Lung (tissue), 12 donors: ENCODE results near the gene EYS. TPM values are rescaled to one million over a fixed set of nuclear protein-coding genes. Genes with fewer than 3 reads are reported as not detected.

Experiments used
- ATAC-seq: fragments of 200-7000 bp; cut with Tn5 transposase; one replicate; pipeline ENCODE4 v1.9.1; 2020; ENCODE audit warnings: moderate number of reproducible peaks; ENCODE audit not compliant: insufficient read depth, low FRiP score
- DNase-seq, 3 donors: peaks; one replicate each; pipeline ENCODE4 v3.0.0-alpha.2; 2013 to 2017
- H3K27ac ChIP-seq, 2 donors: one replicate each; pipeline ENCODE4 v1.5.1; 2013; ENCODE audit warnings: mild to moderate bottlenecking in 2 of 2, moderate library complexity in 2 of 2, control low read depth in 1 of 2, inconsistent platforms in 1 of 2, low read depth in 1 of 2, low read length in 1 of 2
- H3K27me3 ChIP-seq, 3 donors: one replicate each; pipeline ENCODE4 v1.5.1; 2013; ENCODE audit warnings: low read length in 2 of 3; ENCODE audit not compliant: control insufficient read depth in 3 of 3, insufficient read depth in 3 of 3
- H3K36me3 ChIP-seq, 4 donors: one replicate each; pipeline ENCODE4 v1.5.1; 2013; ENCODE audit warnings: low read length in 4 of 4, mild to moderate bottlenecking in 1 of 4, moderate library complexity in 1 of 4; ENCODE audit not compliant: control insufficient read depth in 4 of 4, insufficient read depth in 4 of 4
- H3K4me1 ChIP-seq, 5 donors: one replicate each; pipeline ENCODE4 v1.5.1; 2013; ENCODE audit warnings: low read length in 5 of 5, mild to moderate bottlenecking in 2 of 5, moderate library complexity in 1 of 5; ENCODE audit not compliant: control insufficient read depth in 5 of 5, insufficient read depth in 5 of 5
- H3K4me3 ChIP-seq: one replicate; pipeline ENCODE4 v1.5.1; 2013; ENCODE audit warnings: mild to moderate bottlenecking, control low read depth, moderate library complexity
- H3K9ac ChIP-seq, 2 donors: one replicate each; pipeline ENCODE4 v1.5.1; 2013; ENCODE audit warnings: low read length in 2 of 2, control low read depth in 1 of 2; ENCODE audit not compliant: insufficient read depth in 1 of 2
- H3K9me3 ChIP-seq, 4 donors: one replicate each; pipeline ENCODE4 v1.5.1; 2013; ENCODE audit warnings: low read length in 3 of 4, mild to moderate bottlenecking in 1 of 4, moderate library complexity in 1 of 4; ENCODE audit not compliant: control insufficient read depth in 4 of 4, insufficient read depth in 3 of 4
- CTCF ChIP-seq: IDR thresholded peaks from 2 replicates; pipeline ENCODE4 v1.5.1; 2012; ENCODE audit warnings: mild to moderate bottlenecking; ENCODE audit errors: control extremely low read depth, extremely low read depth
- WGBS, 2 donors: extraction: QIAGEN DNeasy Blood & Tissue Kit; methylation state at CpG; one replicate each; pipeline ENCODE4 v1.1.7; 2013; 5-methylcytosine and 5-hydroxymethylcytosine counted together
- polyA plus RNA-seq, 2 donors: library from polyadenylated mRNA; stranded (reverse); fragments of 200-250 nt; gene quantifications; one replicate each; pipeline ENCODE4 v1.2.1, GENCODE V29; 2013
- total RNA-seq, 2 donors: library from RNA; depleted of rRNA in 1 of 2; stranded (reverse); fragments of >200 nt in 1 of 2; gene quantifications; one replicate each; pipeline ENCODE4 v1.2.1, GENCODE V29; 2014 to 2021
- donor health status: control.
- donor health status: control.
- donor health status: Bipolar disorder and iron deficiency.
- donor health status: healthy.
- donor health status: DM: yes; HTN: yes; CAD: no.

EYS gene
- total and polyA plus RNA-seq, 4 donors = 0.06 to 0.34 (median 0.12) TPM

DNA sequence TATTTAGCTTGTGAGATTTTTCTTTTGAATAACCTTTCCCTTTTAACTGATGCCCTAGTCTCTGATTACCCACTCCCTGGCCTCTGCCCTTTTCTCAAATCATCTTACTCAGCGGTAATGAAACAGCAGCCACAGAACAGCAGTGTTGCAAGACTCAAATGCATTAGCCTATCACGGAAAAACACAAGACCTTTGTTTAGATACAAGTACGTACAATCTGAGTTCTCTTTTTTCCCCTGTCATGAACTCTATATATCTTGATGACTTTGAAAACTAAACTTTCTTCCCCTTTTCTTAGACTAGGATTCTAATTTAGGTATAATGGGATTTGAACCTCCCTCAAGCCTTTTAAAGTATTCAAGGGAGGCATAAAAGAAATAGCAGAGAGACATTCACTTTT lies 1034.9 kb downstream of the EYS start:
- Histone ChIP-seq H3K4me3 (no peak overlapping the region), H3K9ac (no peak overlapping the region), H3K9me3 (no peaks in the 10 kb centered on the region), H3K4me1 (no peaks in the 10 kb centered on the region), H3K27me3 (no peaks in the 10 kb centered on the region), H3K36me3 (no peaks in the 10 kb centered on the region), H3K27ac (no peak overlapping the region)
- WGBS, 2 donors = 17 to 35% methylated on average over 3 of the region's 3 CpGs
- DNase-seq (peak in 2 of 3 donors; percentile 37 to 63), ATAC-seq (no peak)
- TF ChIP-seq CTCF = no peak

- Histone ChIP-seq H3K27ac (no peak overlapping the region), H3K36me3 (no peaks in the 10 kb centered on the region), H3K9me3 (peaks cover 0 to 5% (median 1%) of the 10 kb centered on the region in 4 donors), H3K27me3 (no peaks in the 10 kb centered on the region), H3K4me3 (no peak overlapping the region), H3K4me1 (no peaks in the 10 kb centered on the region), H3K9ac (no peak overlapping the region)
- no peak for TF ChIP-seq CTCF
- ATAC-seq (no peak), DNase-seq (no peak)
- WGBS, 2 donors = 89 to 92% methylated on average over 1 of the region's 1 CpG
These were observed 1041.9 kb downstream of the EYS start for GRCh38 chr6:64665137-64665536.

DNA sequence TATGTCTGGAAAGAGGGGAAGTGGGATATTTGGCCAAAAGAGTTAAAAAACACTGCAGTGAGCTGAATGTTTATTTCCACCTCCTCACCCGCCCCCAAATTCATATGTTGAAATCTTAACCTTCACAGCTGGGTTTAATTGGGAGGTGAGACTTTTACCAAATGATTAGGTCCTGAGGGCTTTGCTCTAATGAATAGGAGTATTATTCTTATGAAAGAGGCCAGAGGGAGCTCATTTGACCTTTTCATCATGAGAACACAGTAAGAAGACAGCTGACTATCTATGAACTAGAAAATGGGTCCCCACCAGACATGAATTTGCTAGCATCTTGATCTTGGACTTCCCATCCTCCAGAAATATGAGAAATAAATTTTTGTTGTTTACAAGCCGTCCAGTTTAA lies 1042.5 kb downstream of the EYS start:
- no peak for ATAC-seq
- peaks cover 0 to 5% (median 1%) of the 10 kb centered on the region in 4 donors for H3K9me3 ChIP-seq
- H3K4me3 ChIP-seq = no peak overlapping the region
- TF ChIP-seq CTCF = no peak
- no peak overlapping the region for H3K9ac ChIP-seq
- no peaks in the 10 kb centered on the region for H3K27me3 ChIP-seq
- 81 to 90% methylated on average over 2 of the region's 2 CpGs for WGBS, 2 donors
- H3K4me1 ChIP-seq = no peaks in the 10 kb centered on the region
- H3K36me3 ChIP-seq = no peaks in the 10 kb centered on the region
- H3K27ac ChIP-seq = no peak overlapping the region
- no peak for DNase-seq

GRCh38 chr6:64644024-64644423 lies 1063.0 kb downstream of the EYS start:
- Histone ChIP-seq H3K9ac (no peak overlapping the region), H3K27me3 (no peaks in the 10 kb centered on the region), H3K27ac (no peak overlapping the region), H3K36me3 (no peaks in the 10 kb centered on the region), H3K4me1 (no peaks in the 10 kb centered on the region), H3K4me3 (no peak overlapping the region), H3K9me3 (no peaks in the 10 kb centered on the region)
- ATAC-seq (no peak), DNase-seq (no peak)
- 36 to 51% methylated on average over 1 of the region's 1 CpG for WGBS, 2 donors
- no peak for TF ChIP-seq CTCF
